ENCODE measurements around the gene SEPTIN3.

Gene SEPTIN3

GRCh38 chr22:41957941-41958556 is 11.2 kb upstream of the SEPTIN3 start:
- Histone ChIP-seq H3K4me1 (ENCODE audit: control insufficient read depth, insufficient read depth, low read length) (peaks cover 4% of the 10 kb centered on the region; the same call in 1 of the 2 replicates), H3K36me3 (ENCODE audit: control insufficient read depth, insufficient read depth, low read length) (no peaks in the 10 kb centered on the region), H3K9me3 (ENCODE audit: control insufficient read depth, insufficient read depth, low read length) (no peaks in the 10 kb centered on the region), H3K4me3 (ENCODE audit: low read length) (peak overlapping the region; percentile 21; the same call in 1 of the 2 replicates), H3K27me3 (ENCODE audit: control insufficient read depth, insufficient read depth, low read length) (no peaks in the 10 kb centered on the region), H3K27ac (ENCODE audit: low read length) (no peak overlapping the region)
- DNase-seq (ENCODE audit: low read depth, low spot score): no peak
- WGBS (ENCODE audit: insufficient coverage, insufficient read length): 100% methylated on average over 1 of the region's 23 CpGs

- H3K4me1 ChIP-seq (ENCODE audit: control insufficient read depth, insufficient read depth, low read length): peaks cover 2% of the 10 kb centered on the region; the same call in 1 of the 2 replicates
- WGBS (ENCODE audit: insufficient coverage, insufficient read length): no CpG with 5 or more reads among the region's 9 CpGs
- no peaks in the 10 kb centered on the region for H3K36me3 ChIP-seq (ENCODE audit: control insufficient read depth, insufficient read depth, low read length)
- H3K27ac ChIP-seq (ENCODE audit: low read length): no peak overlapping the region
- no peak overlapping the region for H3K4me3 ChIP-seq (ENCODE audit: low read length)
- DNase-seq (ENCODE audit: low read depth, low spot score): no peak
- no peaks in the 10 kb centered on the region for H3K9me3 ChIP-seq (ENCODE audit: control insufficient read depth, insufficient read depth, low read length)
- no peaks in the 10 kb centered on the region for H3K27me3 ChIP-seq (ENCODE audit: control insufficient read depth, insufficient read depth, low read length)
Observed at GRCh38 chr22:41963453-41964111, 5.7 kb upstream of the SEPTIN3 start.

DNA sequence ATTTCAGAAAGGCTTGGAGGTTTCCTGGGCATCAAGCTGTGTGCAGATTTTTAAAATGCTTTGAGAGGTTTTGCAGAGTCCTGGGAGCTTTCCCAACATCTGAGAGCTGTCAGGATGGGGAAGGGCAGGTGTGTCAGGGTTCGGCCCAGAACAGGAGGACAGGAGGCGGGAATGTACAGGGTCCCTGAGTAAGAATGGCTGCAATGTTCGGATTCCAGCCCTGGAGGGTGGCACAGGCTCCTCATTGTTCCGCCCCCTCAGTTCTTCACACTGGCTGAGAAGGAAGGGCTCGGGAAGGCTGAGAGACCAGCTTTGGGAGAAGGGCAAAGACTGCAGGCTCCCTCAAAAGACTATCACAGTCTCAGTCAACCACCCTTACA is 5.1 kb upstream of the SEPTIN3 start:
- H3K27ac ChIP-seq (ENCODE audit: low read length): no peak overlapping the region
- no peaks in the 10 kb centered on the region for H3K27me3 ChIP-seq (ENCODE audit: control insufficient read depth, insufficient read depth, low read length)
- peaks cover 2% of the 10 kb centered on the region; the same call in 1 of the 2 replicates for H3K4me1 ChIP-seq (ENCODE audit: control insufficient read depth, insufficient read depth, low read length)
- no peaks in the 10 kb centered on the region for H3K9me3 ChIP-seq (ENCODE audit: control insufficient read depth, insufficient read depth, low read length)
- no peaks in the 10 kb centered on the region for H3K36me3 ChIP-seq (ENCODE audit: control insufficient read depth, insufficient read depth, low read length)
- WGBS (ENCODE audit: insufficient coverage, insufficient read length): no CpG with 5 or more reads among the region's 5 CpGs
- no peak overlapping the region for H3K4me3 ChIP-seq (ENCODE audit: low read length)
- no peak for DNase-seq (ENCODE audit: low read depth, low spot score)

- no peak overlapping the region for H3K27ac ChIP-seq (ENCODE audit: low read length)
- WGBS (ENCODE audit: insufficient coverage, insufficient read length): no CpG with 5 or more reads among the region's 2 CpGs
- DNase-seq (ENCODE audit: low read depth, low spot score): no peak
- no peak overlapping the region for H3K4me3 ChIP-seq (ENCODE audit: low read length)
- H3K4me1 ChIP-seq (ENCODE audit: control insufficient read depth, insufficient read depth, low read length): peaks cover 5% of the 10 kb centered on the region
- H3K27me3 ChIP-seq (ENCODE audit: control insufficient read depth, insufficient read depth, low read length): no peaks in the 10 kb centered on the region
- no peaks in the 10 kb centered on the region for H3K36me3 ChIP-seq (ENCODE audit: control insufficient read depth, insufficient read depth, low read length)
- H3K9me3 ChIP-seq (ENCODE audit: control insufficient read depth, insufficient read depth, low read length): no peaks in the 10 kb centered on the region
Observed at GRCh38 chr22:41966225-41966606, 3.0 kb upstream of the SEPTIN3 start.

DNA sequence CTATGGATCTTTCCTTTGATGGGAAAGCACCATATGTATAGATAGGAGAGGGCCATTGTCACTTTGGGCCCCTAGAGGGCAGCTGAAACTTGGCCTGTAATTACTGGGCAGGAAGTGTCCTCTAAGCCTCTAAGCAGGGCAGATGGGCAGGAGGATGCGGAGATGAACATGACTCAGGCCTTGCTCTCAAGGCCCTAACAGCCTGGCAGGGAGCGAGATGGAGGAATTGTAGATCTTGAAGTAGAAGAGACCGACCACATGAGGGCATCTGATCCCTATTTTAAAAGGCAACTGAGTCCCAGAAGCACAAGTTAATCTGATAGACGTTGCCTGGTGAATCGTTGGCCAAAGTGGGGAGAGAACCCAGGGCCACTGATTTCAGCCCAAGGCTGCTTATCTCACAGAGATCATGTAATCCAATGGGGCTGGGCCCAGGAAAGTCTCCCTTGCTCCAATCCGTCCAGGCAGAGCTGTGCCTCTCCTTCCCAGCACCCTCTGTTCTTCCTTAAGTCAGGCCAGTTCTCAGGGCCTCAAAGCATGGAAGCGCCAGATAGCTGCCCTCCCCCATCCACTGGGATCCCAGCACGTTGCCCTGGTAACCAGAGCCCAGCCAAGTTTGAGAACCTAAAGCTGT is 2.5 kb upstream of the SEPTIN3 start:
- Histone ChIP-seq H3K27me3 (ENCODE audit: control insufficient read depth, insufficient read depth, low read length) (no peaks in the 10 kb centered on the region), H3K27ac (ENCODE audit: low read length) (no peak overlapping the region), H3K4me1 (ENCODE audit: control insufficient read depth, insufficient read depth, low read length) (peaks cover 5% of the 10 kb centered on the region), H3K9me3 (ENCODE audit: control insufficient read depth, insufficient read depth, low read length) (no peaks in the 10 kb centered on the region), H3K4me3 (ENCODE audit: low read length) (no peak overlapping the region), H3K36me3 (ENCODE audit: control insufficient read depth, insufficient read depth, low read length) (no peaks in the 10 kb centered on the region)
- no peak for DNase-seq (ENCODE audit: low read depth, low spot score)
- no CpG with 5 or more reads among the region's 8 CpGs for WGBS (ENCODE audit: insufficient coverage, insufficient read length)

- Histone ChIP-seq H3K27ac (ENCODE audit: low read length) (no peak overlapping the region), H3K27me3 (ENCODE audit: control insufficient read depth, insufficient read depth, low read length) (no peaks in the 10 kb centered on the region), H3K9me3 (ENCODE audit: control insufficient read depth, insufficient read depth, low read length) (no peaks in the 10 kb centered on the region), H3K4me1 (ENCODE audit: control insufficient read depth, insufficient read depth, low read length) (peaks cover 3% of the 10 kb centered on the region), H3K36me3 (ENCODE audit: control insufficient read depth, insufficient read depth, low read length) (no peaks in the 10 kb centered on the region), H3K4me3 (ENCODE audit: low read length) (no peak overlapping the region)
- DNase-seq (ENCODE audit: low read depth, low spot score): no peak
- no CpG with 5 or more reads among the region's 9 CpGs for WGBS (ENCODE audit: insufficient coverage, insufficient read length)
Observed at GRCh38 chr22:41968601-41969000, 642 bp upstream of the SEPTIN3 start.

GRCh38 chr22:41970601-41971000 is 1.4 kb downstream of the SEPTIN3 start:
- Histone ChIP-seq H3K4me3 (ENCODE audit: low read length) (no peak overlapping the region), H3K9me3 (ENCODE audit: control insufficient read depth, insufficient read depth, low read length) (no peaks in the 10 kb centered on the region), H3K27ac (ENCODE audit: low read length) (no peak overlapping the region), H3K4me1 (ENCODE audit: control insufficient read depth, insufficient read depth, low read length) (peaks cover 2% of the 10 kb centered on the region; the same call in 1 of the 2 replicates), H3K27me3 (ENCODE audit: control insufficient read depth, insufficient read depth, low read length) (peaks cover 8% of the 10 kb centered on the region), H3K36me3 (ENCODE audit: control insufficient read depth, insufficient read depth, low read length) (no peaks in the 10 kb centered on the region)
- DNase-seq (ENCODE audit: low read depth, low spot score): no peak
- WGBS (ENCODE audit: insufficient coverage, insufficient read length): no CpG with 5 or more reads among the region's 2 CpGs

GRCh38 chr22:41971431-41971830 is 2.2 kb downstream of the SEPTIN3 start:
- no peak for DNase-seq (ENCODE audit: low read depth, low spot score)
- H3K27me3 ChIP-seq (ENCODE audit: control insufficient read depth, insufficient read depth, low read length): peaks cover 15% of the 10 kb centered on the region
- no CpG with 5 or more reads among the region's 11 CpGs for WGBS (ENCODE audit: insufficient coverage, insufficient read length)
- no peak overlapping the region for H3K27ac ChIP-seq (ENCODE audit: low read length)
- H3K36me3 ChIP-seq (ENCODE audit: control insufficient read depth, insufficient read depth, low read length): no peaks in the 10 kb centered on the region
- no peaks in the 10 kb centered on the region for H3K9me3 ChIP-seq (ENCODE audit: control insufficient read depth, insufficient read depth, low read length)
- H3K4me1 ChIP-seq (ENCODE audit: control insufficient read depth, insufficient read depth, low read length): peaks cover 2% of the 10 kb centered on the region; the same call in 1 of the 2 replicates
- no peak overlapping the region for H3K4me3 ChIP-seq (ENCODE audit: low read length)

DNA sequence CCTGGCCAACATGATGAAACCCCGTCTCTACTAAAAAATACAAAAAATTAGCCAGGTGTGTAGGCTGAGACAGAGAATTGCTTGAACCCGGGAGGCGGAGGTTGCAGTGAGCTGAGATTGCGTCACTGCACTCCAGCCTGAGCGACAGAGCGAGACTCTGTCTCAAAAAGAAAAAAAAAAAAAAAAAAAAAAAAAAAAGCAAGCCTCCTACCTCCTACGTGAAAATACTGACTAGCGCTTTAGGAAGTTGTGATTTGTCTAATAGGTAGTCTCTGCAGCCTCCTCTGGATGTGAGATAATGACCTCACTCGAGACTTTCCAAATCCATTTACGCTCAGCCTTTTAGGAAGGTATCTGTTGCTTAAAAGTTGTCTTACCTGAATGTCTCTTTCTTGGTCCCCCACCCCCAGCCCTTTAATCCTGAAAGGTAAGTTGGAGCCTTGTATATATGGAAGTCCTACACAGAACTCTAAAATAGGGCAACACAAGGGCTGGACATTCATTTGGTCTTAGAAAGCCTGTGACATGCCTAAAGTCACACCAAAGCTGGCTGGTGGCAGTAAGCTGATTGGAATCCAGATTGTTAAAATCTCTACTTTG is 5.5 kb downstream of the SEPTIN3 start:
- H3K27me3 ChIP-seq (ENCODE audit: control insufficient read depth, insufficient read depth, low read length): peaks cover 16% of the 10 kb centered on the region

GRCh38 chr22:41975299-41976069 is 6.2 kb downstream of the SEPTIN3 start:
- no peaks in the 10 kb centered on the region for H3K36me3 ChIP-seq (ENCODE audit: control insufficient read depth, insufficient read depth, low read length)
- peaks cover 5% of the 10 kb centered on the region; the same call in 1 of the 2 replicates for H3K4me1 ChIP-seq (ENCODE audit: control insufficient read depth, insufficient read depth, low read length)
- no peak overlapping the region for H3K4me3 ChIP-seq (ENCODE audit: low read length)
- no peaks in the 10 kb centered on the region for H3K9me3 ChIP-seq (ENCODE audit: control insufficient read depth, insufficient read depth, low read length)
- no peak for DNase-seq (ENCODE audit: low read depth, low spot score)
- WGBS (ENCODE audit: insufficient coverage, insufficient read length): no CpG with 5 or more reads among the region's 12 CpGs
- H3K27me3 ChIP-seq (ENCODE audit: control insufficient read depth, insufficient read depth, low read length): peaks cover 16% of the 10 kb centered on the region
- H3K27ac ChIP-seq (ENCODE audit: low read length): no peak overlapping the region

More for the DNA sequence above, 5.5 kb downstream of the SEPTIN3 start:
- Histone ChIP-seq H3K36me3 (ENCODE audit: control insufficient read depth, insufficient read depth, low read length) (no peaks in the 10 kb centered on the region), H3K27ac (ENCODE audit: low read length) (no peak overlapping the region), H3K4me1 (ENCODE audit: control insufficient read depth, insufficient read depth, low read length) (peaks cover 5% of the 10 kb centered on the region; the same call in 1 of the 2 replicates), H3K9me3 (ENCODE audit: control insufficient read depth, insufficient read depth, low read length) (no peaks in the 10 kb centered on the region), H3K4me3 (ENCODE audit: low read length) (no peak overlapping the region)
- WGBS (ENCODE audit: insufficient coverage, insufficient read length): no CpG with 5 or more reads among the region's 10 CpGs
- no peak for DNase-seq (ENCODE audit: low read depth, low spot score)

Measured in iPS DF 6.9 (cell line).